ENCODE measurements around the gene NPAS3.

- TF ChIP-seq CTCF (IDR thresholded peaks at IDR 0.05) (no peak), ZFX (IDR thresholded peaks at IDR 0.05; ENCODE audit: borderline replicate concordance) (no peak)
Measured at GRCh38 chr14:33631441-33631840, 692.8 kb downstream of the NPAS3 start.

All from 22Rv1 (cell line).